Measurements from ENCODE around the gene C4B.

The C4B gene

GRCh38 chr6:32069460-32069859, 54.9 kb downstream of the C4B start:
- TF ChIP-seq CTCF (IDR thresholded peaks at IDR 0.05), result no peak
- TF ChIP-seq ZFX (IDR thresholded peaks at IDR 0.05; ENCODE audit: borderline replicate concordance), result no peak
- H3K27ac ChIP-seq, result no peak overlapping the region

GRCh38 chr6:32069878-32070515, 55.4 kb downstream of the C4B start:
- no peak overlapping the region for H3K27ac ChIP-seq
- TF ChIP-seq CTCF (IDR thresholded peaks at IDR 0.05) (no peak), ZFX (IDR thresholded peaks at IDR 0.05; ENCODE audit: borderline replicate concordance) (no peak)

GRCh38 chr6:32070814-32071543, 56.4 kb downstream of the C4B start:
- no peak for TF ChIP-seq ZFX (IDR thresholded peaks at IDR 0.05; ENCODE audit: borderline replicate concordance)
- no peak for TF ChIP-seq CTCF (IDR thresholded peaks at IDR 0.05)
- no peak overlapping the region for H3K27ac ChIP-seq

- TF ChIP-seq ZFX (IDR thresholded peaks at IDR 0.05; ENCODE audit: borderline replicate concordance), result no peak
- TF ChIP-seq CTCF (IDR thresholded peaks at IDR 0.05), result no peak
- H3K27ac ChIP-seq, result no peak overlapping the region
Observed at GRCh38 chr6:32073101-32073500, 58.5 kb downstream of the C4B start.

GRCh38 chr6:32073613-32074012, 59.0 kb downstream of the C4B start:
- H3K27ac ChIP-seq, result no peak overlapping the region
- no peak for TF ChIP-seq ZFX (IDR thresholded peaks at IDR 0.05; ENCODE audit: borderline replicate concordance)
- TF ChIP-seq CTCF (IDR thresholded peaks at IDR 0.05), result no peak

GRCh38 chr6:32074996-32075532, 60.5 kb downstream of the C4B start:
- H3K27ac ChIP-seq, result no peak overlapping the region
- TF ChIP-seq ZFX (IDR thresholded peaks at IDR 0.05; ENCODE audit: borderline replicate concordance), result no peak
- no peak for TF ChIP-seq CTCF (IDR thresholded peaks at IDR 0.05)

GRCh38 chr6:32075781-32076180, 61.2 kb downstream of the C4B start:
- no peak overlapping the region for H3K27ac ChIP-seq
- no peak for TF ChIP-seq CTCF (IDR thresholded peaks at IDR 0.05)
- no peak for TF ChIP-seq ZFX (IDR thresholded peaks at IDR 0.05; ENCODE audit: borderline replicate concordance)

All from 22Rv1 (cell line).